ACC112 (cell line): Measurements from ENCODE around the gene SLC6A14.

ENCODE experiments used
- H2AFZ ChIP-seq: fragments of 200-600 bp; sonication (generic); one replicate; pipeline ENCODE4 v1.6.0; 2017; ENCODE audit warnings: antibody characterized with exemption, low read length; ENCODE audit not compliant: unreplicated experiment
- H3K27ac ChIP-seq: fragments of 200-600 bp; sonication (generic); 2 replicates; pipeline ENCODE4 v1.5.1; 2014; ENCODE audit warnings: low read depth, mild to moderate bottlenecking, antibody characterized with exemption, low read length, moderate library complexity
- H3K27me3 ChIP-seq: fragments of 200-600 bp; sonication (generic); 2 replicates; pipeline ENCODE4 v1.6.1; 2014; ENCODE audit warnings: mild to moderate bottlenecking, antibody characterized with exemption, low read length, moderate library complexity, mixed read lengths; ENCODE audit not compliant: insufficient read depth
- H3K36me3 ChIP-seq: fragments of 200-600 bp; sonication (generic); 2 replicates; pipeline ENCODE4 v1.6.1; 2016; ENCODE audit warnings: mild to moderate bottlenecking, antibody characterized with exemption, low read length, moderate library complexity, mixed read lengths; ENCODE audit not compliant: insufficient read depth
- H3K4me1 ChIP-seq: fragments of 200-600 bp; sonication (generic); one replicate; pipeline ENCODE4 v1.6.1; 2016; ENCODE audit warnings: low read length, mixed read lengths; ENCODE audit not compliant: insufficient read depth, unreplicated experiment, control insufficient read depth
- H3K4me3 ChIP-seq: fragments of 200-600 bp; sonication (generic); 2 replicates; pipeline ENCODE4 v1.5.1; 2014; ENCODE audit warnings: mild to moderate bottlenecking, low read depth, low read length
- H3K79me2 ChIP-seq: fragments of 200-600 bp; sonication (generic); one replicate; pipeline ENCODE4 v1.6.0; 2016; ENCODE audit warnings: low read length; ENCODE audit not compliant: control insufficient read depth, unreplicated experiment, insufficient read depth

The SLC6A14 gene

DNA sequence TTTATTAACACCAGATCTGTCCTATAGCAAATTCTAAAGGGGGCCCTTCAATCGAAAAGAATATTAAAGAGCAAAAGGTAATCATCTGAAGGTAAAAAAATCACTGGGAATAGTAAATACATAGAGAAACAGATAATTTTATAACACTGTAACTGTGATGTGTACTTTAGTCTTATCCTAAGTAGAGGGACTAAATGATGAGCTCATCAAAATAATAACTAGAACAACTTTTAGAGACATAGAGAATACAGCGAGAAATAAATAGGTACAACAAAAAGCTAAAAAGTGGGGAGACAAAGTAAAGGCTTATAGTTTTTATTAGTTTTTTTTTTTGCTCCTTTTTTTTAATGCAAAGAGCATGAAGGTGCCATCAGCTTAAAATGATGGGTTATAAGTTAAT is 43.7 kb downstream of the SLC6A14 start:
- no peaks in the 10 kb centered on the region for H3K27me3 ChIP-seq
- H3K4me3 ChIP-seq: no peak overlapping the region
- no peaks in the 10 kb centered on the region for H3K79me2 ChIP-seq
- H3K36me3 ChIP-seq: no peaks in the 10 kb centered on the region
- no peak overlapping the region for H2AFZ ChIP-seq
- H3K4me1 ChIP-seq: no peaks in the 10 kb centered on the region
- H3K27ac ChIP-seq: no peak overlapping the region

DNA sequence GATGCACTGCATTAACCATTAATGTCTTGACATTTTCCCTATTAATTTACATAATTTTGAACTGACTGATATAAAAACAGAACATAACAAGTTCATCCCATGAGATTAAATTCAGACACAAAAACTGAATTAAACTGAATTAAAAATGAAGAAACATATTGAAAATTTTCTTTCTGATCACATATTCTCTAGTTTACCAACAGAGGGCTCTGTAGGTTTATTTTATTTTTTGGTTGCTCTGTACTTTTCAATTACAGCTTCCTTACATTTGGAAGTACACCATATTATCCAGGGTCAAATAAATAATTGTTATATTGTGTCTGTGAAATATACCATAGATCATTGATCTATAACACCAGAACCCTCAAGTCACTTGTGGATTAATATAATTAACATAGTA is 53.7 kb downstream of the SLC6A14 start:
- Histone ChIP-seq H3K27me3 (no peaks in the 10 kb centered on the region), H3K4me3 (no peak overlapping the region), H3K36me3 (no peaks in the 10 kb centered on the region), H2AFZ (no peak overlapping the region), H3K4me1 (peaks cover 4% of the 10 kb centered on the region), H3K79me2 (no peaks in the 10 kb centered on the region), H3K27ac (no peak overlapping the region)

DNA sequence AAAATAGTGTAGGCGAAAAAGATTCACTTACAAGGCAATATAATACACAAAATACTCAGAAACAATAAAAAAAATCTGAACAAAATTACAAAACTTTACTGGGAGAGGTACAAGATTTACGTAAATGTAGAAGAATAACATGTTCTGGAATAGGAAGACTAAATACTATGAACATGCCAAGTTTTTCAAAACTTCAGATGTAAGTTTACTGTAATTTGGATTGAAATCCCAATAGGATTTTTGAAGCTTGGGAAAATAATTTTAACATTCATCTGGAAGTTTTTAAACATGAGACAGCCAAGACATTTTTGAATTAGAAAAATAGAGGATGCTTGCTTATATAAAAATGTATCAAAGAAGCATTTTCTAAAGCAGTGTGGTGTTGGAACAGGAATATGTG is 56.9 kb downstream of the SLC6A14 start:
- no peaks in the 10 kb centered on the region for H3K79me2 ChIP-seq
- no peaks in the 10 kb centered on the region for H3K36me3 ChIP-seq
- H3K4me3 ChIP-seq: no peak overlapping the region
- no peak overlapping the region for H2AFZ ChIP-seq
- H3K27me3 ChIP-seq: no peaks in the 10 kb centered on the region
- no peak overlapping the region for H3K27ac ChIP-seq
- peaks cover 4% of the 10 kb centered on the region for H3K4me1 ChIP-seq

DNA sequence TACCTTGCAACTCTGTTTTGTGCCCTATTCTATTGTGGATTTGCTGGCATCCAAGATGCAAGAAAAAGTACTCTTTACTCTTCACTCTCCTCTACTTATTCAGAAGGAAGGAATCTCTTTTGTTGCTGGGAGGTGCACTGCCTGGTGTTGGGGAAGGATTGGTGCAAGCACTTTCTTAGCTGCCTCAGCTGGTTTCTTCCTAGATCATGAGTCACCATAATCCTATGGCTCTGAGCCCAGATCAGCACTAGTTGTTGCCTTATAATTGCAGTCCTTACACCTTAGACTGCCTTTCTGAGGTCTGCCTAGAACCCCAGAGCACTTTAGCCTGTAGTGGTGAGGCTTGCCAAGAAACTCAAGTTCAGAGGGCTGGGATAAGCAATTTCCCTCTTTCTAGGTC is 63.4 kb downstream of the SLC6A14 start:
- no peak overlapping the region for H2AFZ ChIP-seq
- no peak overlapping the region for H3K4me3 ChIP-seq
- H3K27me3 ChIP-seq: no peaks in the 10 kb centered on the region
- H3K4me1 ChIP-seq: no peaks in the 10 kb centered on the region
- no peaks in the 10 kb centered on the region for H3K36me3 ChIP-seq
- H3K79me2 ChIP-seq: no peaks in the 10 kb centered on the region
- H3K27ac ChIP-seq: no peak overlapping the region
